Prostate gland (tissue), 2 donors: ENCODE measurements around the gene PLEKHM3.

Experiments
- CTCF ChIP-seq, 4 experiments: fragments of 200-600 bp in 2 of 4; fragments of 450-650 bp in 2 of 4; sonication (generic) in 2 of 4; IDR thresholded peaks; 1 replicate in 3 of 4; 2 replicates in 1 of 4; pipeline ENCODE4 v1.5.1; 2016 to 2019; ENCODE audit warnings: antibody characterized with exemption in 4 of 4, mild to moderate bottlenecking in 2 of 4, moderate library complexity in 2 of 4
- POLR2A ChIP-seq: fragments of 450-650 bp; IDR thresholded peaks from one replicate; pipeline ENCODE4 v1.6.1; 2016; ENCODE audit warnings: antibody characterized with exemption, mild to moderate bottlenecking

DNA sequence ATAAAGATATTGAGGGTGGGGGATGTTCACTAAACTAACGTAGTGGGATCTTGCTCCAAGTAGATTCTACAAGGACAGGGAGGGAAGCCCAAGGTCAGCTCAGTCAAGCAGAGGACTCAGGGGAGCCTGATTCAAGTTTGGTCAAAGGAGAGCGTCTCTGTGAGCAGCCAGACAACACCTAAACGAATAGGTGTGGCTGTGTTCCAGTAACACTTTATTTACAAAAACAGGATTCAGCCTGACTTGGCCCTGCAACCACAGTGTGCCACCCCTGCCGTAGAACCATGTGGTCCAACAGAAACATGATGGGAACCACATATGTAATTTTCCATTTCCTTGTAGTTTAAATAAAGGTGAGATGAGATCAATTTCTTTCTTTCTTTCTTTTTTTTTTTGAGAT is 237.5 kb downstream of the PLEKHM3 start:
- TF ChIP-seq CTCF (IDR thresholded peaks at IDR 0.05) (no peak), POLR2A (no peak)
